GM18867 (cell line): ENCODE measurements around the gene MAMLD1.
"Not testable (repeated sequence)": the region's sequence is repeated elsewhere in the genome, so short reads cannot be mapped to it uniquely, and the experiment has no call there.

Experiments
- ATAC-seq: cut with Tn5 transposase; IDR thresholded peaks from one replicate; pipeline ENCODE4 v1.9.1; 2021; ENCODE audit warnings: mild to moderate bottlenecking, moderate library complexity; ENCODE audit not compliant: unreplicated experiment

The MAMLD1 gene

GRCh38 chrX:150362599-150363481 is at the start of gene MAMLD1:
Gene MAMLD1 (plus strand): TSS chrX:150363317. CDS start chrX:150445517, 82,200 bp downstream.
- ATAC-seq, result peak; percentile 46

- ATAC-seq, result no peak
Observed at GRCh38 chrX:150313514-150313913, 49.6 kb upstream of the MAMLD1 start.

GRCh38 chrX:150314186-150314585 is 48.9 kb upstream of the MAMLD1 start:
- ATAC-seq, result no peak

GRCh38 chrX:150316564-150316963 is 46.6 kb upstream of the MAMLD1 start:
- no peak for ATAC-seq

GRCh38 chrX:150323020-150323419 is 40.1 kb upstream of the MAMLD1 start:
- ATAC-seq, result no peak

- ATAC-seq, result no peak
Observed at GRCh38 chrX:150324035-150324728, 38.9 kb upstream of the MAMLD1 start.

GRCh38 chrX:150324919-150325318 is 38.2 kb upstream of the MAMLD1 start:
- no peak for ATAC-seq

- no peak for ATAC-seq
Observed at GRCh38 chrX:150326541-150327247, 36.4 kb upstream of the MAMLD1 start.

- no peak for ATAC-seq
Observed at GRCh38 chrX:150329282-150329681, 33.8 kb upstream of the MAMLD1 start.

GRCh38 chrX:150329868-150330267 is 33.2 kb upstream of the MAMLD1 start:
- no peak for ATAC-seq

GRCh38 chrX:150332023-150332422 is 31.1 kb upstream of the MAMLD1 start:
- ATAC-seq, result no peak

- no peak for ATAC-seq
Observed at GRCh38 chrX:150334100-150334499, 29.0 kb upstream of the MAMLD1 start.

- no peak for ATAC-seq
Observed at GRCh38 chrX:150334981-150335380, 28.1 kb upstream of the MAMLD1 start.

GRCh38 chrX:150337026-150337425 is 26.1 kb upstream of the MAMLD1 start:
- ATAC-seq, result no peak

- ATAC-seq, result no peak
Observed at GRCh38 chrX:150337536-150337935, 25.6 kb upstream of the MAMLD1 start.

- ATAC-seq, result no peak
Observed at GRCh38 chrX:150338615-150339014, 24.5 kb upstream of the MAMLD1 start.

GRCh38 chrX:150339736-150340135 is 23.4 kb upstream of the MAMLD1 start:
- ATAC-seq, result no peak

- ATAC-seq, result not testable (repeated sequence)
Observed at GRCh38 chrX:150340326-150340725, 22.8 kb upstream of the MAMLD1 start.

GRCh38 chrX:150347471-150347870 is 15.6 kb upstream of the MAMLD1 start:
- no peak for ATAC-seq

- no peak for ATAC-seq
Observed at GRCh38 chrX:150348365-150348764, 14.8 kb upstream of the MAMLD1 start.

GRCh38 chrX:150352114-150352513 is 11.0 kb upstream of the MAMLD1 start:
- no peak for ATAC-seq
